Stimulated activated CD4-positive, alpha-beta T cell treated with anti-CD3 and anti-CD28 coated beads, Interleukin-4, amount 100 ng/mL, for 48 hours (primary cell): ENCODE data around the gene CD151.

Experiments
- DNase-seq, 2 donors: peaks; one replicate each; pipeline ENCODE4 v3.0.0-alpha.2; 2020; ENCODE audit warnings: low read depth in 2 of 2

CD151 gene

GRCh38 chr11:829176-829846 is 3.4 kb upstream of the CD151 start:
- no peak for DNase-seq

DNA sequence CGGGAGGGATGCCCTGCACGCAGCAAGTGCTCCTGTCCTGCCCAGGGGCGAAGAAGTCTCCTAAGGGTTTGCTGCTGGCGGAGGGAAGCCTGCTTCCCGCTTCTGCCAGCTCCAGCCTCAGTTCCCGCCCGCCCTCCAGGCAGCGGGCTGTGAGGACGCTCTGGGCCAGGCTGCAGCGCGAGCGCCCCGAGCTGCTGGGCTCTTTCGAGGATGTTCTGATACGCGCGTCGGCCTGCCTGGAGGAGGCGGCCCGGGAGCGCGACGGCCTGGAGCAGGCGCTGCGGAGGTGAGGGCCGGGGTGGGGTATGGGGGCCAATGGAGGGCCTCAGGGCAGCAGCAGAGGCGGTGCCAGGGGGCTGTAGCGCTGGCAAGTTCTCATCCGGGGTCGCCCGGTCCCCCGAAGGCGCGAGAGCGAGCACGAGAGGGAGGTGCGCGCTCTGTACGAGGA is 2.9 kb upstream of the CD151 start:
- no peak for DNase-seq

- DNase-seq = peak; percentile 42 to 48
These were observed 2.2 kb upstream of the CD151 start for GRCh38 chr11:830295-831117.

DNA sequence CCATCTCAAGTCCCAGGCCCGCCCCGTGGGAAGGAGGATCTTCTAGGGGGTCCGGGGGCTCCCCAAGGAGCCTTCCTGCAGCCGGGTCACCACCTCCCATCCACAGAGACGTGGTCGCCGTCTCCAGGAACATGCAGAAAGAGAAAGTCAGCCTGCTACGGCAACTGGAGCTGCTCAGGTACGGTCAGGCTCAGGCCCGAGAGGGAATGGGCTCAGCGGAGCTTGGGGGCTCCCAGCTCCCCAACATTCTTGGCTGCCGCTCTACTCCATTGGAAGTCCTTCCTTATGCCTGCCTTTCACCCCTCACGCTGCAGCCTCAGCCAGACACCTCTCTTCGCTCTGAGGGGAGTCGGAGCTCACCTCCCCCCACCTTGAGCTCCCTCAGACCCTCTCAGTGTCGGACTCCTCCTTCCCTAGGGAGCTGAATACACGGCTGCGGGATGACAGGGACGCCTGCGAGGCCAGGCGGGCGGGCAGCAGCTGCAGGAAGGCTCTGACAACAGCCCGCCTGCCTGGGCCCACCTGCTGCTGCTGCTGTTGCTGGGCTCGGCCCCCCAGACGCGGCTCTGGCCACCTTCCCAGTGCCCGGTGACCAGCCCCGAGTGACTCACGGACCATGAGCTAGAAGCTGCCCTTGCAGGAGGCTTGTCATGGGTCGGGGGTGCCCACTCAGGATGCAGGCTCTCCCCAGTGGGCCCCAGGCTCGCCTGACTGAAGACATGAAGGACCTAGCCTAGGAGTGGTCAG is 1.5 kb upstream of the CD151 start:
- DNase-seq = no peak

- no peak for DNase-seq
These were observed 707 bp upstream of the CD151 start for GRCh38 chr11:831961-832528.

- DNase-seq = no peak
These were observed 501 bp downstream of the CD151 start for GRCh38 chr11:833114-833791.

DNA sequence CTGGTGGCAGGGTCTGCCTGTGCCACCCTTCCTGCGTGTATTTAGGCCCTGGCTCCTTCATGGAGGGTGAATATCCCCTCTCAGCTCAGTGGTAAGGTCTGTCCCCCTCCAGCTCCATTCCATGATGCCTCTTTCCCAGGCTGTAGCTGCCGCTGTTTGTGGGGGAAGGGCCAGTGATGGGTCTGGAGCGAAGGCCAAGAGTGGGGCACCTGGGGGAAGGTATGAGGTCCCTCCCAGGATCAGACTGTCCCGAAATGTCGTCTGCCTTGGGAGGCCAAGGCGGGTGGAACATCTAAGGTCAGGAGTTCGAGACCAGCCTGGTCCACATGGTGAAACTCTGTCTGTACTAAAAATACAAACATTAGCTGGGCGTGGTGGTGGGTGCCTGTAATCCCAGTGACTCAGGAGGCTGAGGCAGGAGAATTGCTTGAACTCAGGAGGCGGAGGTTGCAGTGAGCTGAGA is 1.1 kb downstream of the CD151 start:
- DNase-seq = no peak

DNA sequence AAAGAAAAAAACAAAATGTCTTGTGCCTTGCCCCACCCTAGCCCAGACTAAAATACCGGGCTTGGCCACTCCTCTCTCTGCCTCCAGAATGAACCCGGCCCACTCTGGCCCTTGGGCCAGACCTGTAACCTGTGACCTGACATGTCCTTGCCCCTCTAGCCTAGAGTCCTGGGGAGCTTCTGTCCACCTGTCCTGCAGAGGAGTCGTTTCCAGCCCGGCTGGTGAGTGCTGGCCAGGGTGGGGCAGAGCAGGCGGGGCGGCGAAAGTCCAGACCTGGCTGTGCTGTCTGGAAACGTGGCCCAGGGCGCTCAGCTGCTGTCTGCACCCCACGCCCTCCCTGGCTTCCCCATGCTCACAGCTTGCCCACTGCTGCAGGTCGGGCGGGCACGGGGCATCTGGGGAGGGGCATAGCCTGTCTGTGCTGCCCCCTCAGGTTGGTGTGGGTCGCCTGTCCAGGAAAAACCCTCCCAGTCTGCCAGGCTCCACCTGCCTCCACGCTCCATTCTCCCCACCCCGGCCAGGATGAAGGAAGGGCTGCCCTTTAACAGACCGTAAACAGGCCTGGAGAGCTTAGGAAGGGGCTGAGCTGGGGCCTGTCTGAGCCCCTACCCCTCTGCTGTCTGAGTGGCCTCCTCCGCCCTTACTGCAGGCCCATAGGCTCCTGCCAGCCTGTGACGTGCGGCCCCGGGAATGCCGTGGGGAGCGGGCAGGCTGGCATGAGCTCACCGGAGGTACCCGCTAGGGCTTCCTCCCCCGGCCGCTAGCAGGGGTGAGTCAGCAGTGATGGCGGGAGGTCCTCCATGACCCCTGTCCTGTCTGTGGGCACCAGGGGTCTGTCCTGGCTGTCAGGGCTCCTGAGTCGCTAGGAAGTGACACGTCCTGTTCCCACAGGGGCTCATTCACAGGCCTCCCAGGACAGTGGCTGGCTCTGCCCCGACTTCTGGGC is 1.9 kb downstream of the CD151 start:
- no peak for DNase-seq

GRCh38 chr11:836274-836673 is 3.5 kb downstream of the CD151 start:
- DNase-seq = no peak

- no peak for DNase-seq
These were observed 3.9 kb downstream of the CD151 start for GRCh38 chr11:836700-837099.

DNA sequence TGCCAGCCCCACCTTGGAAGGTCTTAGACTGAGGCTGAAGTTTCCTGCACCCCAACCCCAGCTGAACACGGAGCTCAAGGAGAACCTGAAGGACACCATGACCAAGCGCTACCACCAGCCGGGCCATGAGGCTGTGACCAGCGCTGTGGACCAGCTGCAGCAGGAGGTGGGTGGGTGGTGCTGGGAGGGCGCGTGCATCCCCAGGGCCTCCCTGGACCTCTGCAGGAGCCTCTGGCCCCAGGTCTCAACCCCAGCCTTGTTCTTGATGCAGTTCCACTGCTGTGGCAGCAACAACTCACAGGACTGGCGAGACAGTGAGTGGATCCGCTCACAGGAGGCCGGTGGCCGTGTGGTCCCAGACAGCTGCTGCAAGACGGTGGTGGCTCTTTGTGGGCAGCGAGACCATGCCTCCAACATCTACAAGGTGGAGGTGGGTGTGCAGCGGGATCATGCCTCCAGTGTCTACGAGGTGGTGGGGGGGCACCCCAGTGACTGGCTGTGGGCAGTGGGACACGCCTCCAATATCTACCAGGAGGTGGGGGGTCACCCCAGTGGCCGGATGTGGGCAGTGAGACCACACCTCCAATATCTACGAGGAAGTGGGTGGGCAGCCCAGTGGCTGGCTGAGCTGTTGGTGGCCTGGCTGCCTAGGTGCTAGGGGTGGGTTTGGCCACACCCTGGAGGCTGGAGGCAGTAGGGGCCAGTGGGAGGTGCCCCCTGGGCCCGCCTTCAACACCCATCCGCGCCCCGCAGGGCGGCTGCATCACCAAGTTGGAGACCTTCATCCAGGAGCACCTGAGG is 4.6 kb downstream of the CD151 start:
- DNase-seq = no peak

DNA sequence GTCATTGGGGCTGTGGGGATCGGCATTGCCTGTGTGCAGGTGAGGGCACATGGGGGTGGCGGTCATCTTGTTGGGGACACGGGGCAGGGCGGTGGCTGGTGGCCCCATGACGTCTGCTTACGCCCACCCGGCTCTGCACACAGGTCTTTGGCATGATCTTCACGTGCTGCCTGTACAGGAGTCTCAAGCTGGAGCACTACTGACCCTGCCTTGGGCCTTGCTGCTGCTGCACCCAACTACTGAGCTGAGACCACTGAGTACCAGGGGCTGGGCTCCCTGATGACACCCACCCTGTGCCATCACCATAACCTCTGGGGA is 5.2 kb downstream of the CD151 start:
- DNase-seq = no peak

DNA sequence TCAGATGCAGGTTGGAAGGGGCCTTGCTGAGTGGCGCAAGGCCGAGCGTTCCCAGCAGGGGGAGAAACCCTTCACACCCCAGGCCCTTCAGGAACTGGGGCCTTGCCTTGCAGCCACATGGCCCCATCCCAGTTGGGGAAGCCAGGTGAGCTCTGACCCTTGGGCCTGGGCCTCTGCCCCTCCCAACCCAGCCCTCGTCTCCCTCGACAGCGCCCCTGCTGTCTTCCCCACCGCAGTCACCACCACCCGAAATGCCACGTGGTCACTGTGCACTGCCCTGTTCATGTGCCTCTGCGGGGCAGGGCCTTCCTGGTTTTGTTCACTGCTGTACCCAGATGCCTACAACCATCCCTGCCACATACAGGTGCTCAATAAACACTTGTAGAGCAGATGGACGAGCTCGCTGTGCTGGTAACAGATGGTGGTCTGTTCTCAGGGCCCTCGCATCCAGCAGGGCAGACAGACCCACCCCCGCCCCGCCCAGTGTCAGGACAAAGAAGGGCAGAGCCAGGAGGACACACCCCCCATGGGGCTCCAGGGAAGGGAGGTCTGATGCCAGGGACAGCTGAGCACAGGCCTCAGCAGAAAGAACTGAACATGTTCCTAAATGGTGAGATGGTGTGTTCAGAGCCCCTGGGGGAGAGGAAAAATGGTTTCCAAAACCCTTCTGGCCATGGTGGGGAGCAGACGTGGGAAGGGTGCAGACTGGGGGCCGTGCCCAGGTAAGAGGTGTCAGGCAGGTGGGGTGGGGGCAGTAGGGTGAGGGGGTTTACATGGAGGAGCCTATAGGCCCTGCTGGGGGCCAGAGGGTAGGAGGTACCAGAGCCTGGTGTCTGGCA is 5.9 kb downstream of the CD151 start:
- DNase-seq = no peak

DNA sequence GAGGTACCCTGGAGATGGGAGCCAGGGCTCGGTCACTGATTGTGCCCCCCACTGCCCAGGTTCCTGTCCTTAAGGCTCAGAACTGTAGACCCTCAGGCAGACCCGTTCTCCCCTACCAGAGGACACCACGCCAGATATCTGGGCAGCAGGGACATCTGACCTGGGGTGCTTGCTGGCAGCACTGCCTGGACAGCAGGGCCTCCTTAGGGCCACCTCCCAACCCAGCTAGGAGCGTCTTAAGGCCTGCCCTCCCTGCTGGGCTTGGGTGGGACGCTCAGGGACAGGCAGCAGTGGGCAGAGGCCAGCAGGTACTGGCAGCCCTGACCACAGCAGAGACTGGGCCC is 6.5 kb downstream of the CD151 start:
- DNase-seq = no peak

GRCh38 chr11:839875-840617 is 7.3 kb downstream of the CD151 start:
- DNase-seq = no peak

DNA sequence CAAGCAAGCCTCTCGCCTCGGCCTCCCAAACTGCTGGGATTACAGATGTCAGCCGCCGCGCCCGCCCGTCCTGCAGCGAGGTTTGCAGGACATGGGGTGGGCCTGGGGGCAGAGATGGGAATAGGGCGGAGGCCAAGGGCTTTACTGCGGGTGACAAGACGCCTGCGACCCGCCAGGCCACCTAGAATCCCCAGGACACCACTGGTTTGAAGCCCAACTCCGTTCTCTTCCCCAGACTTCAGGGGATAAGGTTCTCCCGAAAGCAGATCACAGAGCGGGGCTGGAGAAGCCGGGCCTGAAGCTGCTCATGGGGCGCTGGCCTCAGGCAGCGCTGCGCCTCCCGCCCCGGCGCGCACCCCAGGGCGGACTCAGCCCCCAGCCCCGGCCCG is 9.2 kb downstream of the CD151 start:
- no peak for DNase-seq

GRCh38 chr11:842370-843002 is 9.7 kb downstream of the CD151 start, which contains the start of the genes POLR2L and TSPAN4:
Gene POLR2L, minus strand, starts transcription at chr11:842529. Its CDS starts 21 bp downstream, at chr11:842508.
Gene TSPAN4, plus strand, starts transcription at chr11:842852. Its CDS starts 7,453 bp downstream, at chr11:850305.
- DNase-seq = peak; percentile 84 to 86
